GM12878 (cell line): Measurements from ENCODE around the gene CD55. TPM values are rescaled to one million over a fixed set of nuclear protein-coding genes. Genes with fewer than 3 reads are reported as not detected.

Source experiments
- ATAC-seq: fragments of 200-7000 bp; cut with Tn5 transposase; 3 replicates; pipeline ENCODE4 v1.9.1; 2020; ENCODE audit warnings: mild to moderate bottlenecking, moderate library complexity
- BruUV-seq: library from RNA; stranded (reverse); fragments of 400-500 nt; replicated peaks from 2 replicates; lab custom pipeline; 2021; lab: Mats Ljungman, UMichigan
- CTCF ChIA-PET: fragments of 300-600 bp; sonication (Branson Sonifier 250); formaldehyde crosslinking; extraction: SDS; loops from one replicate; lab custom pipeline; 2021; ENCODE audit warnings: inconsistent platforms; lab: Yijun Ruan, JAX
- POLR2A ChIA-PET: fragments of 350-600 bp; formaldehyde crosslinking; extraction: SDS; loops from one replicate; lab custom pipeline; 2021; ENCODE audit warnings: inconsistent platforms; lab: Charles Lee
- RAD21 ChIA-PET: fragments of 300-600 bp; sonication (Branson Sonifier 250); formaldehyde crosslinking; loops from one replicate; lab custom pipeline; 2023; ENCODE audit warnings: antibody characterized with exemption; ENCODE audit not compliant: unreplicated experiment; lab: Charles Lee
- SMC1A ChIA-PET: fragments of 300-600 bp; sonication (Branson Sonifier 250); formaldehyde crosslinking; loops from one replicate; lab custom pipeline; 2023; ENCODE audit not compliant: unreplicated experiment, uncharacterized antibody; lab: Charles Lee
- DNase-seq: peaks from one replicate; pipeline ENCODE4 v3.0.0-alpha.2; 2011; ENCODE audit warnings: low read depth, low spot score
- FAIRE-seq: peaks from 3 replicates; lab custom pipeline; 2011; peaks lifted over from hg19 to GRCh38; lab: Jason Lieb, UNC
- H2AFZ ChIP-seq: 2 replicates; pipeline ENCODE4 v1.6.0; 2011; ENCODE audit warnings: low read depth, low read length, control low read depth; ENCODE audit not compliant: control insufficient read depth
- H3K27ac ChIP-seq: 2 replicates; pipeline ENCODE4 v1.5.1; 2011; ENCODE audit warnings: control low read depth; ENCODE audit not compliant: control insufficient read depth, insufficient read depth
- H3K27me3 ChIP-seq, 2 experiments: replicated peaks in 1 of 2; 2 replicates each; pipeline versions ENCODE4 v1.6.0 to v1.6.1; 2011; ENCODE audit warnings: low read length in 1 of 2; ENCODE audit not compliant: control insufficient read depth in 2 of 2, insufficient read depth in 2 of 2
- H3K36me3 ChIP-seq, 2 experiments: 2 replicates each; pipeline ENCODE4 v1.5.1; 2011; ENCODE audit warnings: low read length in 1 of 2; ENCODE audit not compliant: control insufficient read depth in 2 of 2, insufficient read depth in 2 of 2
- H3K4me1 ChIP-seq: 2 replicates; pipeline ENCODE4 v1.6.1; 2011; ENCODE audit warnings: mild to moderate bottlenecking, low read length, moderate library complexity, mixed read lengths; ENCODE audit not compliant: control insufficient read depth, insufficient read depth
- H3K4me2 ChIP-seq: 2 replicates; pipeline ENCODE4 v1.6.0; 2011; ENCODE audit warnings: control low read depth; ENCODE audit not compliant: control insufficient read depth, insufficient read depth
- H3K4me3 ChIP-seq: fragments of 200-600 bp; sonication (generic); 2 replicates; pipeline ENCODE4 v1.5.1; 2016
- H3K79me2 ChIP-seq: 2 replicates; pipeline ENCODE4 v1.6.0; 2011; ENCODE audit warnings: low read length; ENCODE audit not compliant: control insufficient read depth, insufficient read depth
- H3K9ac ChIP-seq: 2 replicates; pipeline ENCODE4 v1.8.0; 2011; ENCODE audit warnings: low read length, control low read depth, mixed read lengths; ENCODE audit not compliant: control insufficient read depth, insufficient read depth
- H3K9me3 ChIP-seq: replicated peaks from 3 replicates; pipeline ENCODE4 v1.5.1; 2011; ENCODE audit warnings: mild to moderate bottlenecking, low read length; ENCODE audit not compliant: control insufficient read depth, insufficient read depth
- H4K20me1 ChIP-seq: 2 replicates; pipeline ENCODE4 v1.6.0; 2011; ENCODE audit not compliant: control insufficient read depth, insufficient read depth
- CBX5 ChIP-seq: sonication (generic); IDR thresholded peaks from 2 replicates; pipeline ENCODE4 v1.6.1; 2016; ENCODE audit warnings: low read depth, moderate library complexity, mild to moderate bottlenecking, inconsistent platforms
- CEBPB ChIP-seq, 2 experiments: fragments of 150-350 bp in 1 of 2; IDR thresholded peaks; 2 replicates each; pipeline ENCODE4 v1.6.1; 2012 to 2014; ENCODE audit warnings: low read depth in 2 of 2, low read length in 2 of 2, borderline replicate concordance in 1 of 2, inconsistent platforms in 1 of 2
- CHD2 ChIP-seq: IDR thresholded peaks from 2 replicates; pipeline ENCODE4 v1.6.1; 2011; ENCODE audit warnings: low read depth, low read length, improper control_type of control experiment, borderline replicate concordance
- CREM ChIP-seq: IDR thresholded peaks from 2 replicates; pipeline ENCODE4 v1.6.1; 2014; ENCODE audit warnings: antibody characterized with exemption, low read depth
- DPF2 ChIP-seq: fragments of 450-650 bp; IDR thresholded peaks from 2 replicates; pipeline ENCODE4 v1.6.1; 2017; ENCODE audit warnings: mild to moderate bottlenecking
- EED ChIP-seq: sonication (generic); IDR thresholded peaks from 2 replicates; pipeline ENCODE4 v1.6.1; 2016; ENCODE audit warnings: antibody characterized with exemption, low read depth
- ETV6 ChIP-seq, 2 experiments: fragments of 450-650 bp in 1 of 2; IDR thresholded peaks in 1 of 2; conservative IDR thresholded peaks in 1 of 2; 2 replicates each; pipeline ENCODE4 v1.6.1; 2014; ENCODE audit warnings: antibody characterized with exemption in 1 of 2, borderline replicate concordance in 1 of 2, low read depth in 1 of 2, mild to moderate bottlenecking in 1 of 2, moderate library complexity in 1 of 2
- IKZF1 ChIP-seq: fragments of 450-650 bp; conservative IDR thresholded peaks from 2 replicates; pipeline ENCODE4 v1.6.1; 2017; ENCODE audit warnings: antibody characterized with exemption, mild to moderate bottlenecking
- IRF4 ChIP-seq: IDR thresholded peaks from 2 replicates; pipeline ENCODE4 v1.6.1; 2011; ENCODE audit warnings: low read depth, low read length
- JUNB ChIP-seq: IDR thresholded peaks from 2 replicates; pipeline ENCODE4 v1.6.1; 2016; ENCODE audit warnings: antibody characterized with exemption, mild to moderate bottlenecking
- LARP7 ChIP-seq: fragments of 450-650 bp; IDR thresholded peaks from 2 replicates; pipeline ENCODE4 v1.6.1; 2017; ENCODE audit warnings: mild to moderate bottlenecking
- MEF2A ChIP-seq: IDR thresholded peaks from 2 replicates; pipeline ENCODE4 v1.6.1; 2011; ENCODE audit warnings: low read depth, mild to moderate bottlenecking, low read length, moderate library complexity; ENCODE audit not compliant: insufficient read depth
- MTA3 ChIP-seq: IDR thresholded peaks from 2 replicates; pipeline ENCODE4 v1.6.1; 2012; ENCODE audit warnings: low read length, inconsistent platforms, borderline replicate concordance
- NFIC ChIP-seq: IDR thresholded peaks from 2 replicates; pipeline ENCODE4 v1.6.1; 2012; ENCODE audit warnings: low read depth, mild to moderate bottlenecking, inconsistent platforms, low read length, moderate library complexity
- RAD21 ChIP-seq: IDR thresholded peaks from 2 replicates; pipeline ENCODE4 v1.6.1; 2011; ENCODE audit warnings: mild to moderate bottlenecking, low read depth, low read length, moderate library complexity; ENCODE audit not compliant: insufficient read depth
- RUNX3 ChIP-seq: IDR thresholded peaks from 2 replicates; pipeline ENCODE4 v1.6.1; 2012; ENCODE audit warnings: low read length, inconsistent platforms
- YBX1 ChIP-seq: fragments of 450-650 bp; IDR thresholded peaks from 2 replicates; pipeline ENCODE4 v1.6.1; 2016; ENCODE audit warnings: antibody characterized with exemption
- WGBS: methylation state at CpG from one replicate; pipeline ENCODE4 v1.1.6; 2016; ENCODE audit warnings: low lambda C conversion rate; ENCODE audit not compliant: insufficient replicate concordance, insufficient coverage; ENCODE audit errors: missing lambda C conversion rate; 5-methylcytosine and 5-hydroxymethylcytosine counted together
- in situ Hi-C: fragments of 300-500 bp; cut with MboI; formaldehyde crosslinking; loops from 9 replicates; pipeline ENCODE4 v1.14.3; 2018; ENCODE audit warnings: mixed read lengths
- intact Hi-C: fragments of 100-400 bp; cut with micrococcal nuclease; formaldehyde crosslinking; loops from one replicate; pipeline ENCODE4 v1.14.2; 2022; ENCODE audit not compliant: unreplicated experiment
- polyA plus RNA-seq, 11 experiments: library from polyadenylated mRNA; depleted of rRNA in 4 of 11; unstranded in 6 of 11; stranded (reverse) in 5 of 11; fragments of >200 nt; fragmentation: Nextera tagmentation in 4 of 11; fragmentation: Illumina TruSeq in 1 of 11; extraction: Ambion mirVana in 4 of 11; extraction: Trizol in 1 of 11; gene quantifications; 1 replicate in 1 of 11; 2 replicates in 10 of 11; pipeline versions ENCODE4 v1.2.1 to v1.2.3, GENCODE V29; 2011 to 2016; ENCODE audit warnings: inconsistent platforms in 2 of 11, missing spikeins in 2 of 11, low read depth in 1 of 11
- total RNA-seq, 4 experiments: library from RNA; depleted of rRNA in 3 of 4; stranded (reverse); fragments of >200 nt in 3 of 4; fragmentation: Illumina TruSeq in 1 of 4; extraction: Trizol in 1 of 4; gene quantifications; 2 replicates each; pipeline versions ENCODE4 v1.2.1 to v1.2.3, GENCODE V29; 2013 to 2021
- TF ChIP-seq, protein P1 (sequence below): IDR thresholded peaks from 2 replicates; pipeline ENCODE4 v1.6.1; 2011; ENCODE audit warnings: borderline replicate concordance, low read depth, mild to moderate bottlenecking, moderate library complexity, low read length; ENCODE audit not compliant: insufficient read depth, poor library complexity, severe bottlenecking
- TF ChIP-seq, protein P2 (sequence below): fragments of 450-650 bp; IDR thresholded peaks from 2 replicates; pipeline ENCODE4 v1.6.1; 2016; ENCODE audit warnings: mild to moderate bottlenecking
- TF ChIP-seq, protein P3 (sequence below): IDR thresholded peaks from 2 replicates; pipeline ENCODE4 v1.6.1; 2012; ENCODE audit warnings: low read length, inconsistent platforms

Gene CD55
- total and polyA plus RNA-seq, 10 of the 15 experiments (the other 5 are each of a cell fraction or from before 2014, with no cell fraction given), result 5.2 to 46.5 (median 15.1) TPM

DNA sequence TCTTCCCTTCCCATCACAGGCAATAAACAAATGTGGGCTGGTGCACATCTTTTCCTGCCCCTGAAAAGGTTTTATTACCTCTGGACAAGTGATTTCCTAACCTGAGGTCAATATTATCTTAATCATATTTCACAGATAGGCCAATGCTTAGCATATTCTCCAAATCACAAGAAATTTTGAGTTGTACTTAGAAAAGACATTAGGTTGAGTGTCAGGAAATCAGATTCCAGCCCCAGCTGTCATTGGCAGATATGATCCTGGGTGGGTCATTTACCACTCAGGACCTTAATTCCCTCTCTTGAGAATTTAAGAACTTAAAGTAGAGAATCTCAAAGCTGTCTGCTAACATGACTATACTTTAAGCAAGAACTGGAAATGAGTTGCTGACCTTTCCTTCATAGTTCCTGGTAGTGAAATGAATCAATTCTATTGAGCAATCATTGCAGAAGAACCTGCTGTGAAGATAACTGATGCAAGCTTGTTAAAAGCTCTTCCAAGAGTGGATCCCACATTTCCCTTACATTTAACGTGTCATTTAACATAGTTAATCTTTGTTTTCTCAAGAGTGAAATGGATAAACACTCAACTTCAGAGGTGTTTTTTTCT is 86.3 kb downstream of the CD55 start:
- in situ Hi-C loops, result loop anchor here (5.0 kb wide), 1 partner anchor 330 kb away; no protein-coding TSS in a partner anchor
- BruUV-seq, result no TSS peak
- Histone ChIP-seq H4K20me1 (no peaks in the 10 kb centered on the region), H3K36me3 (no peaks in the 10 kb centered on the region), H3K9me3 (no peaks in the 10 kb centered on the region; the same call in 2 of the 3 replicates), H3K79me2 (no peaks in the 10 kb centered on the region), H3K9ac (no peak overlapping the region), H3K27me3 (no peaks in the 10 kb centered on the region), H3K4me1 (peaks cover 10% of the 10 kb centered on the region)
- SMC1A ChIA-PET, result interaction anchor here (1.0 to 5.2 kb wide), 5 partner anchors 24 to 324 kb away, joined by 3 to 69 read pairs (median 17); partner anchors contain the start of gene CR1
- intact Hi-C loops, result loop anchor here (10.0 kb wide), 1 partner anchor 223 kb away; no protein-coding TSS in a partner anchor
- ATAC-seq, result no peak
- peak; percentile 35 for FAIRE-seq
- TF ChIP-seq, protein P1, sequence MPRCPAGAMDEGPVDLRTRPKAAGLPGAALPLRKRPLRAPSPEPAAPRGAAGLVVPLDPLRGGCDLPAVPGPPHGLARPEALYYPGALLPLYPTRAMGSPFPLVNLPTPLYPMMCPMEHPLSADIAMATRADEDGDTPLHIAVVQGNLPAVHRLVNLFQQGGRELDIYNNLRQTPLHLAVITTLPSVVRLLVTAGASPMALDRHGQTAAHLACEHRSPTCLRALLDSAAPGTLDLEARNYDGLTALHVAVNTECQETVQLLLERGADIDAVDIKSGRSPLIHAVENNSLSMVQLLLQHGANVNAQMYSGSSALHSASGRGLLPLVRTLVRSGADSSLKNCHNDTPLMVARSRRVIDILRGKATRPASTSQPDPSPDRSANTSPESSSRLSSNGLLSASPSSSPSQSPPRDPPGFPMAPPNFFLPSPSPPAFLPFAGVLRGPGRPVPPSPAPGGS, result no peak
- peak; percentile 91 to 96; a peak in 3 of 4 replicates for TF ChIP-seq CEBPB (IDR thresholded peaks at IDR 0.05; ENCODE audit: borderline replicate concordance in 1 of 2, low read depth in 2 of 2, low read length in 2 of 2)
- no peak for TF ChIP-seq DPF2
- peak; percentile 86 for TF ChIP-seq JUNB
- TF ChIP-seq YBX1, result no peak
- no peak for TF ChIP-seq CHD2
- TF ChIP-seq, protein P2, sequence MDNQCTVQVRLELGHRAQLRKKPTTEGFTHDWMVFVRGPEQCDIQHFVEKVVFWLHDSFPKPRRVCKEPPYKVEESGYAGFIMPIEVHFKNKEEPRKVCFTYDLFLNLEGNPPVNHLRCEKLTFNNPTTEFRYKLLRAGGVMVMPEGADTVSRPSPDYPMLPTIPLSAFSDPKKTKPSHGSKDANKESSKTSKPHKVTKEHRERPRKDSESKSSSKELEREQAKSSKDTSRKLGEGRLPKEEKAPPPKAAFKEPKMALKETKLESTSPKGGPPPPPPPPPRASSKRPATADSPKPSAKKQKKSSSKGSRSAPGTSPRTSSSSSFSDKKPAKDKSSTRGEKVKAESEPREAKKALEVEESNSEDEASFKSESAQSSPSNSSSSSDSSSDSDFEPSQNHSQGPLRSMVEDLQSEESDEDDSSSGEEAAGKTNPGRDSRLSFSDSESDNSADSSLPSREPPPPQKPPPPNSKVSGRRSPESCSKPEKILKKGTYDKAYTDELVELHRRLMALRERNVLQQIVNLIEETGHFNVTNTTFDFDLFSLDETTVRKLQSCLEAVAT, result no peak
- peak; percentile 79 for TF ChIP-seq IRF4
- TF ChIP-seq MTA3, result peak; percentile 59; the same call in 1 of the 2 replicates
- TF ChIP-seq MEF2A, result 0 out of 2 replicates have a peak, but pooled peaks have one; percentile 22
- peak in 1 of 2 experiments; percentile 69; a peak in 1 of 4 replicates for TF ChIP-seq ETV6 (conservative IDR thresholded peaks at IDR 0.05 in 1 of 2, IDR thresholded peaks at IDR 0.05 in 1 of 2; ENCODE audit: borderline replicate concordance in 1 of 2, low read depth in 1 of 2)
- TF ChIP-seq IKZF1, result no peak
- peak; percentile 54 for TF ChIP-seq NFIC
- TF ChIP-seq CREM, result peak; percentile 45; the same call in 1 of the 2 replicates
- TF ChIP-seq RUNX3, result peak; percentile 7; the same call in 1 of the 2 replicates
- 0 out of 2 replicates have a peak, but pooled peaks have one; percentile 6 for TF ChIP-seq RAD21
- TF ChIP-seq CBX5, result no peak
- peak; percentile 35; the same call in 1 of the 2 replicates for TF ChIP-seq EED
- TF ChIP-seq LARP7, result no peak
- TF ChIP-seq, protein P3, sequence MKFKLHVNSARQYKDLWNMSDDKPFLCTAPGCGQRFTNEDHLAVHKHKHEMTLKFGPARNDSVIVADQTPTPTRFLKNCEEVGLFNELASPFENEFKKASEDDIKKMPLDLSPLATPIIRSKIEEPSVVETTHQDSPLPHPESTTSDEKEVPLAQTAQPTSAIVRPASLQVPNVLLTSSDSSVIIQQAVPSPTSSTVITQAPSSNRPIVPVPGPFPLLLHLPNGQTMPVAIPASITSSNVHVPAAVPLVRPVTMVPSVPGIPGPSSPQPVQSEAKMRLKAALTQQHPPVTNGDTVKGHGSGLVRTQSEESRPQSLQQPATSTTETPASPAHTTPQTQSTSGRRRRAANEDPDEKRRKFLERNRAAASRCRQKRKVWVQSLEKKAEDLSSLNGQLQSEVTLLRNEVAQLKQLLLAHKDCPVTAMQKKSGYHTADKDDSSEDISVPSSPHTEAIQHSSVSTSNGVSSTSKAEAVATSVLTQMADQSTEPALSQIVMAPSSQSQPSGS, result peak; percentile 53; the same call in 1 of the 2 replicates
- TF ChIP-seq, all 136 proteins: peak for 12
- H2AFZ ChIP-seq, result no peak overlapping the region
- no peak overlapping the region; the same call in 1 of the 2 replicates for H3K4me2 ChIP-seq
- ChIA-PET POLR2A (no interaction called here), CTCF (interaction anchor here (0.9 to 5.4 kb wide), 6 partner anchors 16 to 326 kb away, joined by 3 to 154 read pairs (median 8); partner anchors contain the start of gene CD55), RAD21 (interaction anchor here (0.9 to 1.2 kb wide), 4 partner anchors 13 to 323 kb away, joined by 3 to 4 read pairs (median 3); no protein-coding TSS in a partner anchor)
- H3K4me3 ChIP-seq, result no peak overlapping the region
- WGBS, result 0% methylated on average over 1 of the region's 1 CpG
- no peak for DNase-seq
- no peak overlapping the region; the same call in 1 of the 2 replicates for H3K27ac ChIP-seq
